K562 (cell line): Measurements from ENCODE around the gene FCHO1. TPM values are rescaled to one million over a fixed set of nuclear protein-coding genes. Genes with fewer than 3 reads are reported as not detected.

Source experiments
- BCLAF1 ChIP-seq, 2 experiments: fragments of 450-650 bp in 1 of 2; IDR thresholded peaks; 2 replicates each; pipeline ENCODE4 v1.6.1; 2011 to 2017; ENCODE audit warnings: low read depth in 2 of 2, antibody characterized with exemption in 1 of 2, borderline replicate concordance in 1 of 2, low read length in 1 of 2, mild to moderate bottlenecking in 1 of 2, mixed read lengths in 1 of 2; ENCODE audit not compliant: control insufficient read depth in 1 of 2
- CHD4 ChIP-seq: fragments of 200-600 bp; sonication (generic); IDR thresholded peaks from 3 replicates; pipeline ENCODE4 v1.6.1; 2012; ENCODE audit warnings: low read depth, mild to moderate bottlenecking, mixed read lengths, low read length, inconsistent platforms; ENCODE audit not compliant: insufficient read depth, insufficient replicate concordance, poor library complexity, severe bottlenecking
- CXXC5 ChIP-seq: fragments of 250-450 bp; sonication (Bioruptor Pico); IDR thresholded peaks from 2 replicates; pipeline ENCODE4 v1.8.0; 2022; ENCODE audit warnings: inconsistent platforms, mild to moderate bottlenecking, moderate library complexity
- EGR1 ChIP-seq: fragments of 450-650 bp; conservative IDR thresholded peaks from 2 replicates; pipeline ENCODE4 v1.6.1; 2017; ENCODE audit warnings: mild to moderate bottlenecking
- EWSR1 ChIP-seq: fragments of 450-650 bp; IDR thresholded peaks from 2 replicates; pipeline ENCODE4 v1.6.1; 2018; ENCODE audit warnings: borderline replicate concordance, mild to moderate bottlenecking, low read depth, moderate library complexity; ENCODE audit not compliant: partially characterized antibody
- KLF16 ChIP-seq: IDR thresholded peaks from 2 replicates; pipeline ENCODE4 v1.6.1; 2016; ENCODE audit warnings: antibody characterized with exemption
- SMAD4 ChIP-seq: fragments of 250-450 bp; sonication (Bioruptor Pico); conservative IDR thresholded peaks from 2 replicates; pipeline ENCODE4 v1.8.0; 2021; ENCODE audit warnings: inconsistent platforms, mild to moderate bottlenecking, moderate library complexity
- TRIM24 ChIP-seq, 2 experiments: fragments of 450-650 bp; IDR thresholded peaks; 2 replicates each; pipeline ENCODE4 v1.6.1; 2016
- TRIM25 ChIP-seq: fragments of 450-650 bp; IDR thresholded peaks from 2 replicates; pipeline ENCODE4 v1.7.0; 2016; ENCODE audit warnings: borderline replicate concordance
- ZBTB2 ChIP-seq: fragments of 450-650 bp; IDR thresholded peaks from 2 replicates; pipeline ENCODE4 v1.6.1; 2016; ENCODE audit warnings: antibody characterized with exemption
- ZBTB34 ChIP-seq: fragments of 250-450 bp; sonication (Bioruptor Pico); IDR thresholded peaks from 2 replicates; pipeline ENCODE4 v1.8.0; 2021; ENCODE audit warnings: mild to moderate bottlenecking, moderate library complexity
- ZNF121 ChIP-seq: sonication (generic); formaldehyde crosslinking; conservative IDR thresholded peaks from 2 replicates; pipeline ENCODE4 v1.8.0; 2022; ENCODE audit warnings: missing genetic modification reagents
- ZNF24 ChIP-seq: fragments of 450-650 bp; IDR thresholded peaks from 2 replicates; pipeline ENCODE4 v1.6.1; 2016
- ZNF282 ChIP-seq: sonication (generic); formaldehyde crosslinking; IDR thresholded peaks from 2 replicates; pipeline ENCODE4 v1.8.1; 2023; ENCODE audit warnings: missing genetic modification reagents
- ZNF41 ChIP-seq: fragments of 250-450 bp; sonication (Bioruptor Pico); conservative IDR thresholded peaks from 2 replicates; pipeline ENCODE4 v1.4.0; 2020; ENCODE audit warnings: mild to moderate bottlenecking
- ZNF584 ChIP-seq: fragments of 200-800 bp; sonication (Bioruptor generic); IDR thresholded peaks from 2 replicates; pipeline ENCODE4 v1.6.1; 2016; ENCODE audit warnings: low read depth, mild to moderate bottlenecking, missing genetic modification characterization, missing compliant biosample characterization
- ZNF764 ChIP-seq: fragments of 250-450 bp; sonication (Bioruptor Pico); IDR thresholded peaks from 2 replicates; pipeline ENCODE4 v1.4.0; 2020; ENCODE audit warnings: low read depth, mild to moderate bottlenecking, moderate library complexity
- polyA plus RNA-seq, 8 experiments: library from polyadenylated mRNA; depleted of rRNA in 4 of 8; stranded (reverse) in 5 of 8; unstranded in 3 of 8; fragments of >200 nt; fragmentation: Nextera tagmentation in 2 of 8; fragmentation: Illumina TruSeq in 1 of 8; extraction: Ambion mirVana in 2 of 8; extraction: Trizol in 1 of 8; gene quantifications; 2 replicates each; pipeline versions ENCODE4 v1.2.1 to v1.2.3, GENCODE V29; 2011 to 2014; ENCODE audit warnings: inconsistent platforms in 1 of 8, missing spikeins in 1 of 8
- total RNA-seq, 7 experiments: library from RNA; depleted of rRNA in 6 of 7; stranded (reverse); fragments of >200 nt in 6 of 7; fragmentation: Illumina TruSeq in 2 of 7; extraction: Trizol in 2 of 7; gene quantifications; 2 replicates each; pipeline versions ENCODE4 v1.2.1 to v1.2.3, GENCODE V29; 2011 to 2021; ENCODE audit warnings: low replicate concordance in 1 of 7

The FCHO1 gene
- total and polyA plus RNA-seq, 9 of the 15 experiments (the other 6 are each of a cell fraction or from before 2014, with no cell fraction given): 0.21 to 58.9 (median 18.3) TPM

- TF ChIP-seq BCLAF1 (IDR thresholded peaks at IDR 0.05; ENCODE audit: borderline replicate concordance in 1 of 2, control insufficient read depth in 1 of 2, low read depth in 2 of 2, low read length in 1 of 2) (no peak), EGR1 (peak; percentile 58), ZNF121 (CRISPR knock-in tag) (no peak), ZNF24 (no peak), TRIM25 (no peak), CXXC5 (CRISPR knock-in tag) (peak; percentile 78), ZNF282 (CRISPR knock-in tag) (no peak), EWSR1 (no peak), KLF16 (no peak), TRIM24 (IDR thresholded peaks at IDR 0.05) (no peak), ZNF584 (CRISPR knock-in tag) (no peak), ZBTB2 (no peak), SMAD4 (CRISPR knock-in tag) (peak; percentile 43; the same call in 1 of the 2 replicates), ZBTB34 (CRISPR knock-in tag) (no peak), ZNF41 (CRISPR knock-in tag) (no peak), CHD4 (peak; percentile 81), ZNF764 (no peak)
Measured at GRCh38 chr19:17747205-17748098, 3.8 kb upstream of the FCHO1 start (continued).
